B cell (primary cell): ENCODE data around the gene MICU1. TPM values are rescaled to one million over a fixed set of nuclear protein-coding genes. Genes with fewer than 3 reads are reported as not detected.

ENCODE experiments used
- ATAC-seq: fragments of 200-7000 bp; cut with Tn5 transposase; one replicate; pipeline ENCODE4 v1.10.0; 2021; ENCODE audit warnings: low read depth, mild to moderate bottlenecking, moderate number of reproducible peaks, moderate library complexity
- CTCF ChIA-PET: fragments of 350-600 bp; sonication (Branson Sonifier 250); formaldehyde crosslinking; loops from one replicate; lab custom pipeline; 2021; ENCODE audit warnings: antibody characterized with exemption, inconsistent platforms; lab: Charles Lee
- POLR2A ChIA-PET: fragments of 350-600 bp; sonication (Branson Sonifier 250); formaldehyde crosslinking; loops from one replicate; lab custom pipeline; 2021; ENCODE audit warnings: antibody characterized with exemption; lab: Charles Lee
- DNase-seq: peaks from one replicate; pipeline ENCODE4 v3.0.0; 2013
- H2AFZ ChIP-seq: 2 replicates; pipeline ENCODE4 v1.6.1; 2012; ENCODE audit warnings: mild to moderate bottlenecking, low read depth, low read length; ENCODE audit not compliant: insufficient read depth, poor library complexity, severe bottlenecking
- H3K27ac ChIP-seq, 2 donors: 1 replicate in 1 of 2; 2 replicates in 1 of 2; pipeline ENCODE4 v1.5.1; 2012 to 2013; ENCODE audit warnings: low read length in 2 of 2, mild to moderate bottlenecking in 2 of 2, moderate library complexity in 1 of 2
- H3K27me3 ChIP-seq, 4 experiments: fragments of 200-600 bp in 1 of 4; sonication (generic) in 1 of 4; replicated peaks in 1 of 4; 1 replicate in 2 of 4; 2 replicates in 2 of 4; pipeline versions ENCODE4 v1.6.1 to v1.7.0; 2013 to 2016; ENCODE audit warnings: low read length in 3 of 4, mild to moderate bottlenecking in 2 of 4, mixed read lengths in 1 of 4, moderate library complexity in 1 of 4; ENCODE audit not compliant: insufficient read depth in 4 of 4, control insufficient read depth in 3 of 4; ENCODE audit errors: control extremely low read depth in 1 of 4
- H3K36me3 ChIP-seq, 2 experiments: replicated peaks in 1 of 2; 1 replicate in 1 of 2; 2 replicates in 1 of 2; pipeline versions ENCODE4 v1.6.1 to v1.7.1; 2013; ENCODE audit warnings: low read length in 1 of 2; ENCODE audit not compliant: insufficient read depth in 2 of 2, control insufficient read depth in 1 of 2; ENCODE audit errors: control extremely low read depth in 1 of 2, extremely low read depth in 1 of 2
- H3K4me1 ChIP-seq, 2 donors: fragments of 200-600 bp in 1 of 2; sonication (generic) in 1 of 2; 1 replicate in 1 of 2; 2 replicates in 1 of 2; pipeline versions ENCODE4 v1.5.1 to v1.6.1; 2013 to 2017; ENCODE audit warnings: low read length in 2 of 2; ENCODE audit not compliant: control insufficient read depth in 2 of 2, insufficient read depth in 2 of 2
- H3K4me2 ChIP-seq: replicated peaks from 2 replicates; pipeline ENCODE3; 2012; ENCODE audit warnings: mild to moderate bottlenecking, low read depth, low read length; ENCODE audit not compliant: poor library complexity, severe bottlenecking
- H3K4me3 ChIP-seq, 5 experiments: fragments of 200-600 bp in 1 of 5; sonication (generic) in 1 of 5; 1 replicate in 3 of 5; 2 replicates in 2 of 5; pipeline versions ENCODE4 v1.5.1 to v1.7.0; 2011 to 2016; ENCODE audit warnings: low read length in 4 of 5, mild to moderate bottlenecking in 4 of 5, low read depth in 2 of 5, control low read depth in 1 of 5, moderate library complexity in 1 of 5; ENCODE audit not compliant: insufficient read depth in 1 of 5; ENCODE audit errors: control extremely low read depth in 1 of 5, extremely low read depth in 1 of 5
- H3K79me2 ChIP-seq: fragments of 200-600 bp; sonication (generic); one replicate; pipeline ENCODE4 v1.6.0; 2016; ENCODE audit warnings: low read length; ENCODE audit not compliant: control insufficient read depth, insufficient read depth
- H3K9ac ChIP-seq: fragments of 200-600 bp; sonication (generic); 2 replicates; pipeline ENCODE4 v1.6.1; 2017; ENCODE audit warnings: mild to moderate bottlenecking, low read length, moderate library complexity
- H3K9me3 ChIP-seq, 3 donors: one replicate each; pipeline versions ENCODE4 v1.6.1 to v1.7.1; 2013; ENCODE audit warnings: low read length in 2 of 3; ENCODE audit not compliant: control insufficient read depth in 2 of 3, insufficient read depth in 1 of 3; ENCODE audit errors: control extremely low read depth in 1 of 3
- H4K20me1 ChIP-seq: 2 replicates; pipeline ENCODE4 v1.6.0; 2012; ENCODE audit warnings: mild to moderate bottlenecking, low read length; ENCODE audit not compliant: insufficient read depth, control insufficient read depth, poor library complexity, severe bottlenecking
- H3K27ac Mint-ChIP-seq: one replicate; pipeline ENCODE4 v1.8.0; 2021; ENCODE audit warnings: mixed read lengths
- H3K27me3 Mint-ChIP-seq: one replicate; pipeline ENCODE4 v1.8.0; 2021; ENCODE audit warnings: mixed read lengths
- H3K4me1 Mint-ChIP-seq: one replicate; pipeline ENCODE4 v1.8.0; 2021; ENCODE audit warnings: mixed read lengths
- H3K4me3 Mint-ChIP-seq: one replicate; pipeline ENCODE4 v1.8.0; 2021; ENCODE audit warnings: mixed read lengths
- H3K9me3 Mint-ChIP-seq: one replicate; pipeline ENCODE4 v1.8.0; 2022; ENCODE audit warnings: mixed read lengths; ENCODE audit not compliant: insufficient read depth
- CTCF ChIP-seq: fragments of 200-600 bp; IDR thresholded peaks from one replicate; pipeline ENCODE4 v1.8.0; 2022; ENCODE audit warnings: antibody characterized with exemption, mild to moderate bottlenecking
- EZH2 ChIP-seq: IDR thresholded peaks from 2 replicates; pipeline ENCODE4 v1.6.1; 2012; ENCODE audit warnings: borderline replicate concordance, low read depth, mild to moderate bottlenecking, moderate library complexity, low read length; ENCODE audit not compliant: insufficient read depth, poor library complexity, severe bottlenecking
- WGBS: methylation state at CpG from one replicate; pipeline ENCODE4 v1.1.5; 2013; ENCODE audit warnings: missing lambda C conversion rate; ENCODE audit not compliant: insufficient coverage; 5-methylcytosine and 5-hydroxymethylcytosine counted together
- intact Hi-C: fragments of 100-400 bp; cut with micrococcal nuclease; formaldehyde crosslinking; loops from one replicate; pipeline ENCODE4 v1.10.0; 2022
- polyA plus RNA-seq: library from polyadenylated mRNA; depleted of rRNA; stranded (reverse); fragments of >200 nt; gene quantifications from 2 replicates; pipeline ENCODE4 v1.2.3, GENCODE V29; 2012
- total RNA-seq, 2 donors: library from RNA; stranded (reverse); fragments of 120-200 nt in 1 of 2; gene quantifications; 1 replicate in 1 of 2; 2 replicates in 1 of 2; pipeline versions ENCODE4 v1.2.3 to v1.2.4, GENCODE V29; 2013 to 2022

The MICU1 gene
- total and polyA plus RNA-seq, 2 donors (not counting 1 experiment from before 2014, with no cell fraction given): 12.0 to 34.7 TPM

DNA sequence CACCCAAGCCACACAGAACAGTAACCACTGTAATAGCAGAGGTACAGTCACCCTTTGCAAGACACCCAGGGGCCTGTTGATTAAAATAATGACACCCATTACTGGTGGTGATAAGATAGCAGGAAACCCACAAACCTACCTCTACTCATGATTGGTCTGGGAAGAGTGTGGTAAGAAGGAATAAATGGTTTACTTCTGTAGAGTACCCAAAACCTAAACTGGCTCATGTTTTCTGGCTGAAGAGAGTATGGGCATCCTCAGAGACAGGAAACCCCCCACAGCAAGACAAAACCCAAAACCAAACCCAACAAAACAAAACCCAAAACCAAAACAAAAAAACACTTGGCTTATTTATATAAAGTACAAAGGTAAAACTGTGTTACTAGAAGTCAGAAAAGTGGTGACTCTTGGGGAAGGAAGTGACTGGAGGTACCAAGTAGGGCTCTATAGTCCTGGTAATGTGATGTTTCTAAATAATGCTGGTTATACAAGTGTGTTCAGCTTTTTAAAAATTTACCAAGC, 255.6 kb downstream of the MICU1 start:
- Mint-ChIP-seq H3K4me3 (no peak overlapping the region), H3K9me3 (no peaks in the 10 kb centered on the region), H3K4me1 (peaks cover under 1% of the 10 kb centered on the region), H3K27me3 (no peaks in the 10 kb centered on the region), H3K27ac (no peak overlapping the region)
- H3K9ac ChIP-seq: no peak overlapping the region
- H3K27ac ChIP-seq: no peak overlapping the region
- no peak overlapping the region for H3K4me2 ChIP-seq
- ChIA-PET CTCF (no interaction called here), POLR2A (no interaction called here)
- TF ChIP-seq EZH2 (no peak), CTCF (no peak)
- H3K4me1 ChIP-seq: no peaks in the 10 kb centered on the region
- DNase-seq (no peak), ATAC-seq (no peak)
- H3K4me3 ChIP-seq: no peak overlapping the region
- H3K36me3 ChIP-seq: peaks cover 0 to 15% of the 10 kb centered on the region in 2 experiments
- no peaks in the 10 kb centered on the region for H3K27me3 ChIP-seq
- intact Hi-C loops: no loop called here
- no peak overlapping the region for H2AFZ ChIP-seq
- H4K20me1 ChIP-seq: no peaks in the 10 kb centered on the region
- no peaks in the 10 kb centered on the region for H3K79me2 ChIP-seq
- no peaks in the 10 kb centered on the region for H3K9me3 ChIP-seq

GRCh38 chr10:72367301-72367960, 258.4 kb downstream of the MICU1 start:
- Histone ChIP-seq H3K27me3 (no peaks in the 10 kb centered on the region), H4K20me1 (no peaks in the 10 kb centered on the region), H3K4me1 (peaks cover 9 to 10% of the 10 kb centered on the region in 2 donors), H2AFZ (no peak overlapping the region), H3K4me3 (no peak overlapping the region), H3K27ac (no peak overlapping the region), H3K36me3 (peaks cover 0 to 15% of the 10 kb centered on the region in 2 experiments), H3K79me2 (no peaks in the 10 kb centered on the region), H3K4me2 (no peak overlapping the region), H3K9me3 (no peaks in the 10 kb centered on the region), H3K9ac (no peak overlapping the region)
- ATAC-seq (no peak), DNase-seq (no peak)
- Mint-ChIP-seq H3K9me3 (no peaks in the 10 kb centered on the region), H3K27ac (no peak overlapping the region), H3K4me3 (no peak overlapping the region), H3K4me1 (peaks cover 12% of the 10 kb centered on the region), H3K27me3 (no peaks in the 10 kb centered on the region)
- CTCF ChIA-PET: interaction anchor here (4.1 kb wide), 1 partner anchor 467 kb away, joined by 100 read pairs; no protein-coding TSS in a partner anchor
- TF ChIP-seq CTCF (no peak), EZH2 (no peak)
- WGBS: 97% methylated on average over 3 of the region's 4 CpGs
- intact Hi-C loops: no loop called here
- POLR2A ChIA-PET: no interaction called here
